Measurements from ENCODE around the gene STIP1.

Gene STIP1

DNA sequence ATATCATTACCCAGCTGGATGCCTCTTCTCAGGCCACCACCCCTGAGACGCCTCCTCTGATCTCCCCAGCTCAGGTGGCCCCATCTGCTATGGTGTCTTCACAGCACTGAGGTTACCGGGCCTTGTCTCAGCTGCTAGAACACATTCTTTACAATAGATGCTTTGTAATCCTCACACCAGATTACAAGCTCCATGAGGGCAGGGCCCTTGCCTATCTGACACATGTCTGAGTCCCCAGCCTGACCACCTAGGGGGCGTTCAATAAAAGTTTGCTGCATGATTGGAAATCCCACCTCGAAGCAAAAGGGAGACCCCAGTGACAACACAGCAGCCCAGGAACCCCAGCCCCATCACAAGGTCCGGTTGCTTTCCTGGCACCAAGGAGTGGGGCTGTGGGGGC is 22.0 kb upstream of the STIP1 start:
- H3K27ac ChIP-seq, result no peak overlapping the region
- no peak overlapping the region for H3K4me3 ChIP-seq
- TF ChIP-seq, protein P1, sequence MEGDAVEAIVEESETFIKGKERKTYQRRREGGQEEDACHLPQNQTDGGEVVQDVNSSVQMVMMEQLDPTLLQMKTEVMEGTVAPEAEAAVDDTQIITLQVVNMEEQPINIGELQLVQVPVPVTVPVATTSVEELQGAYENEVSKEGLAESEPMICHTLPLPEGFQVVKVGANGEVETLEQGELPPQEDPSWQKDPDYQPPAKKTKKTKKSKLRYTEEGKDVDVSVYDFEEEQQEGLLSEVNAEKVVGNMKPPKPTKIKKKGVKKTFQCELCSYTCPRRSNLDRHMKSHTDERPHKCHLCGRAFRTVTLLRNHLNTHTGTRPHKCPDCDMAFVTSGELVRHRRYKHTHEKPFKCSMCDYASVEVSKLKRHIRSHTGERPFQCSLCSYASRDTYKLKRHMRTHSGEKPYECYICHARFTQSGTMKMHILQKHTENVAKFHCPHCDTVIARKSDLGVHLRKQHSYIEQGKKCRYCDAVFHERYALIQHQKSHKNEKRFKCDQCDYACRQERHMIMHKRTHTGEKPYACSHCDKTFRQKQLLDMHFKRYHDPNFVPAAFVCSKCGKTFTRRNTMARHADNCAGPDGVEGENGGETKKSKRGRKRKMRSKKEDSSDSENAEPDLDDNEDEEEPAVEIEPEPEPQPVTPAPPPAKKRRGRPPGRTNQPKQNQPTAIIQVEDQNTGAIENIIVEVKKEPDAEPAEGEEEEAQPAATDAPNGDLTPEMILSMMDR (IDR thresholded peaks at IDR 0.05), result no peak
- DNase-seq (ENCODE audit: low spot score), result no peak

DNA sequence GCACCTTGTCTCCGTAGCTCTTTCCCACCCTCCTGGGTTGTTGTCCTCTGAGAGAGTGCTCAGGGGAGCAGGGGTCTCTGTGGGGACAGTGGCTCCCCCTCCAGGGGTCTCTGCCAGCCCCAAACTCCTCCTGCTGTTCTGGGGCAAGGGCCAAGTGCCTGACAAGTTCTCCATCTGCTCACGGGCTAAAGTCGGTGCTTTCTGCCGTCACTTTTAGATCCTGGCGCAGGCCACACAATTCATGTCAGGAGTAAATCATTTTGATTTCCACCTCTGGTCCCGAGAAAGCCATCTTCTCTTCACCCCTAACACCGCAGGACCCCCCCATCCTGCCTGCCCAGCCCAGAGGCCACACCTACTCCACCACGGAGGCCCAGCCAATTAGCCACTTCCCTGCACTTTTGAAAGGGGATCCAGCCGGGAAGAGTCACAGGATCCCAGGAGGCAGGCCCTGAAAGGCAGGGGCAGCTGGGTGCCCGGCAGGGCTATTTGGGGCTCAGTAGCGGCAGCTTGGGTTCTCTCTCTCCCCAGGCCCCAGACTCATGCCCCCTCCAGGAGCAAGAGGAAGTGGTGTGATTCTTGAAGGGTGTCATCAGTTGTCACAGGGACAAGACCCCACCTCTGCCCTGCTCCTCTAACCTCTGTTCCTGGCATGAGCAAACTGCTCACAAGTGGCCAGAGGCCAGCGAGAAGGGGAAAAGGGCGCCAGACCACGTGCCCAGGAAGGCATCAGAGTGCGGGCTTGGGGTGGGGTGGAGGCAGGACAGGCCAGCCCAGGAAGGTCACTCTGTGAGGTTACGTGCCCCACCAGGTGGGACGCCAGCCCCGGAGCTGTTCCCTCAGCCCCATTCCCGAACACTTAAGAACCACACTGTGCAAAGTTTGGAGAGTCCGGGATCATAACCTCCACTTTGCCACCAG is 21.3 kb upstream of the STIP1 start:
- peak overlapping the region in 1 of 2 donors; percentile 78 for H3K27ac ChIP-seq
- peak overlapping the region; percentile 94 for H3K4me3 ChIP-seq
- TF ChIP-seq, protein P1 (IDR thresholded peaks at IDR 0.05), result no peak
- DNase-seq (ENCODE audit: low spot score), result no peak

DNA sequence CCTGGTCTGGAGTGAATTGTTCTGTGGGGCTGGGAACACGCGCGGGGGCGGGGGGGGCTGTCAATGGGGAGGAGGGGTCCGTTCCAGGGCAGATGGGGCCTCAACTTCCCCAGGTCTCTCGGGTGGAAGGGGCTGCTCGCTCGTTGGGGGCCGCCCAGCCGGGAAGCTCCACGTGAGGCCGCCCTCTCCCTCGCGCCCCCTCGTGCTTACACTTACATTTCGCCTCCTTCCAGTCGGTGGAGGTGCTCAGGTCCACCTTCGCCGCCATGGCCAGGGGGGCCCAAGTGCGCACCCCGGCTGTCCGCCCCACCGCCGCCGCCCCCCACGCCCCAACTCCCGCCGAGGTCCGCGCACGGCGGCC is 20.5 kb upstream of the STIP1 start:
- no peak for DNase-seq (ENCODE audit: low spot score)
- TF ChIP-seq, protein P1 (IDR thresholded peaks at IDR 0.05), result no peak
- H3K27ac ChIP-seq, result peak overlapping the region; percentile 25 to 78

GRCh38 chr11:64165842-64166635 is 19.9 kb upstream of the STIP1 start, which contains the start of gene MACROD1:
Gene MACROD1 (minus strand): TSS chr11:64166113. CDS start chr11:64165994, 119 bp downstream.
- peak within 1 kb of the TSS; percentile 94 for H3K4me3 ChIP-seq
- DNase-seq (ENCODE audit: low spot score), result peak; percentile 85
- peak within 1 kb of the TSS; percentile 52 to 78 for H3K27ac ChIP-seq
- TF ChIP-seq, protein P1 (IDR thresholded peaks at IDR 0.05), result no peak

More for the DNA sequence above, 20.5 kb upstream of the STIP1 start:
- H3K4me3 ChIP-seq, result peak overlapping the region; percentile 94

DNA sequence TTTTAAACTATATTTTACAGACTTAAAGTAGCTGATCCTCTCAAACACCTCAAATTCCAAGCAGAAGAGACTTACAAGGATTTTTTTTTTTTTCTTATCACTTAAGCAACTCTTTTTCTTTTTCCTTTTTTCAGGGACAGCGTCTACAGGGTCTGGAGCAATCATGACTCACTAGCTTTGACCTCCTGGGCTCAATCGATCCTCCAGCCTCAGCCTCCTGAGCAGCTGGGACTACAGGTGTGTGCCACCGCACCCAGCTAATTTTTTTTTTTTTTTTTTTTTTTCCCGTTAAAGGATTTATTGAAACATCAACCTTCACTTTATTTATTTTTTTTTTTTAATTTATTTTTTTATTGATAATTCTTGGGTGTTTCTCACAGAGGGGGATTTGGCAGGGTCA is 15.6 kb upstream of the STIP1 start:
- H3K4me3 ChIP-seq, result no peak overlapping the region
- no peak overlapping the region for H3K27ac ChIP-seq
- DNase-seq (ENCODE audit: low spot score), result no peak
- TF ChIP-seq, protein P1 (IDR thresholded peaks at IDR 0.05), result no peak

DNA sequence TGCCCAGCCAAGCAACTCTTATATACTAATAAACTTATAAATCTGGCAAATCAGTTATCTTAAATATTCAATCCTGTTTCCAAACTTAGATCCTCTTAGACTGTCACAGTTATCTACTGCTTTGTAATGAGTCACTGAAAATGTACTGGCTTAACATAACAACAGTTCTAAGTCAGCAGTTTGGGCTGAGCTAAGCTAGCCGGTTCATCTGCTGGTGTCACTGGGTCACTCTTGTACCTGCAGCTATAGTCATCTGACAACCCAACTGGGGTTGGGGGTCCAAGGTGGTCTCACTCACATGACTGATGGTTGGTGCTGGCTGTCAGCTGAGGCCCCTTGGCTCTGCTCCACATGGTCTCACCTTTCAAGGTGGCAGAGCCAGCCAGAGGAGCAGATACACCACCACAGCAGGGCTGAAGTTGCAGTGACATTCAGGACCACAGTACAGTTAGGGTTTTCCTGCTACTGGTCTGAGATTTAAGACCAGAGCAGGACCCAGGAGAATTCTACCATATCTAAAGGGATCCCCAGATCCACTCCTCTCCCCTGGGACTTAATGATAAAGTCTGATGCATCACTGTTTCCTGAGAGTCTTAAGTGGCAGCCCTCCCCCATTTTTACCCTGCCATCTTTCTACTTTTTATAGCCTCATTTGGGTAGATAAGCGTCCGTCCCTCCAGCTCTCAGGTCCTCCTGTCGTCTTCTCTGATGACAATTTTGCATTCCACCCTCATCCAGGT is 12.2 kb upstream of the STIP1 start:
- Histone ChIP-seq H3K4me3 (no peak overlapping the region), H3K27ac (no peak overlapping the region)
- no peak for DNase-seq (ENCODE audit: low spot score)
- TF ChIP-seq, protein P1 (IDR thresholded peaks at IDR 0.05), result no peak

Data from coronary artery (tissue), 2 donors.